Subcutaneous adipose tissue (tissue), 4 donors: ENCODE data around the gene CALR3. TPM values are rescaled to one million over a fixed set of nuclear protein-coding genes. Genes with fewer than 3 reads are reported as not detected.

Experiments used
- CTCF ChIP-seq: fragments of 450-650 bp; IDR thresholded peaks from one replicate; pipeline ENCODE4 v1.5.1; 2016; ENCODE audit warnings: low read depth, mild to moderate bottlenecking, control low read depth, antibody characterized with exemption, moderate library complexity
- total RNA-seq, 4 donors: library from RNA; depleted of rRNA; stranded (reverse); fragments of >200 nt; gene quantifications; one replicate each; pipeline ENCODE4 v1.1.0, GENCODE V29; 2016

The CALR3 gene
- total RNA-seq, 4 donors from 2014 or later, result not detected

- no peak for TF ChIP-seq CTCF
These were observed 20.4 kb upstream of the CALR3 start for GRCh38 chr19:16516381-16516780.

GRCh38 chr19:16514383-16515019, 18.5 kb upstream of the CALR3 start:
- no peak for TF ChIP-seq CTCF

GRCh38 chr19:16509141-16510061, 13.4 kb upstream of the CALR3 start:
- TF ChIP-seq CTCF, result no peak

- no peak for TF ChIP-seq CTCF
These were observed 12.6 kb upstream of the CALR3 start for GRCh38 chr19:16508546-16508945.

- no peak for TF ChIP-seq CTCF
These were observed 11.0 kb upstream of the CALR3 start for GRCh38 chr19:16506961-16507360.

GRCh38 chr19:16504271-16504670, 8.3 kb upstream of the CALR3 start:
- TF ChIP-seq CTCF, result no peak

GRCh38 chr19:16497837-16498236, 1.9 kb upstream of the CALR3 start:
- no peak for TF ChIP-seq CTCF
